H9 (cell line): ENCODE measurements around the gene AGAP3. TPM values are rescaled to one million over a fixed set of nuclear protein-coding genes. Genes with fewer than 3 reads are reported as not detected.

Experiments
- DNase-seq: peaks from one replicate; pipeline ENCODE4 v3.0.0-alpha.2; 2017
- H2AFZ ChIP-seq: one replicate; pipeline ENCODE4 v1.6.1; 2013; ENCODE audit warnings: mild to moderate bottlenecking, low read length, control low read depth, moderate library complexity
- H2AK5ac ChIP-seq: 2 replicates; pipeline ENCODE4 v1.6.1; 2013; ENCODE audit warnings: low read length, control low read depth, mixed read lengths; ENCODE audit not compliant: insufficient read length
- H2BK120ac ChIP-seq: one replicate; pipeline ENCODE4 v1.6.1; 2013; ENCODE audit warnings: low read depth, mild to moderate bottlenecking, low read length, control low read depth, inconsistent platforms; ENCODE audit not compliant: poor library complexity, severe bottlenecking
- H2BK12ac ChIP-seq: 2 replicates; pipeline ENCODE4 v1.6.1; 2013; ENCODE audit warnings: low read length, control low read depth, mixed read lengths, low read depth; ENCODE audit not compliant: insufficient read length
- H2BK15ac ChIP-seq: 2 replicates; pipeline ENCODE4 v1.6.1; 2013; ENCODE audit warnings: low read depth, low read length, control low read depth
- H2BK20ac ChIP-seq: one replicate; pipeline ENCODE4 v1.6.1; 2013; ENCODE audit warnings: low read depth, mild to moderate bottlenecking, low read length, control low read depth, inconsistent platforms; ENCODE audit not compliant: poor library complexity, severe bottlenecking
- H2BK5ac ChIP-seq: 2 replicates; pipeline ENCODE4 v1.6.1; 2013; ENCODE audit warnings: low read length, control low read depth, mixed read lengths; ENCODE audit not compliant: insufficient read length
- H3K14ac ChIP-seq: 2 replicates; pipeline ENCODE4 v1.6.1; 2013; ENCODE audit warnings: low read length, control low read depth; ENCODE audit not compliant: insufficient read depth
- H3K18ac ChIP-seq: 2 replicates; pipeline ENCODE4 v1.6.1; 2013; ENCODE audit warnings: low read depth, mild to moderate bottlenecking, mixed read lengths, low read length, control low read depth; ENCODE audit not compliant: insufficient read length
- H3K23ac ChIP-seq: 2 replicates; pipeline ENCODE4 v1.6.1; 2013; ENCODE audit warnings: low read length, control low read depth, mixed read lengths, low read depth; ENCODE audit not compliant: insufficient read length
- H3K23me2 ChIP-seq: 2 replicates; pipeline ENCODE4 v1.6.1; 2013; ENCODE audit warnings: low read depth, mild to moderate bottlenecking, mixed read lengths, low read length, control low read depth; ENCODE audit not compliant: insufficient read length, poor library complexity, severe bottlenecking
- H3K27ac ChIP-seq: 2 replicates; pipeline ENCODE4 v1.5.1; 2013; ENCODE audit warnings: low read length, control low read depth, mixed read lengths, low read depth; ENCODE audit not compliant: insufficient read length
- H3K27me3 ChIP-seq: 2 replicates; pipeline ENCODE4 v1.6.1; 2013; ENCODE audit warnings: low read length, control low read depth, inconsistent platforms; ENCODE audit not compliant: insufficient read depth
- H3K4ac ChIP-seq: 2 replicates; pipeline ENCODE4 v1.6.1; 2013; ENCODE audit warnings: low read depth, mild to moderate bottlenecking, control low read depth, inconsistent platforms, low read length, moderate library complexity
- H3K4me1 ChIP-seq: 2 replicates; pipeline ENCODE4 v1.6.1; 2013; ENCODE audit warnings: low read length, control low read depth, inconsistent platforms; ENCODE audit not compliant: insufficient read depth
- H3K4me2 ChIP-seq: 2 replicates; pipeline ENCODE4 v1.6.1; 2013; ENCODE audit warnings: low read length, control low read depth, mixed read lengths; ENCODE audit not compliant: insufficient read length, insufficient read depth
- H3K56ac ChIP-seq: 2 replicates; pipeline ENCODE4 v1.6.1; 2013; ENCODE audit warnings: low read depth, mild to moderate bottlenecking, mixed read lengths, low read length, control low read depth; ENCODE audit not compliant: insufficient read length
- H3K79me1 ChIP-seq: 2 replicates; pipeline ENCODE4 v1.6.1; 2013; ENCODE audit warnings: low read depth, mild to moderate bottlenecking, moderate library complexity, low read length, control low read depth, inconsistent platforms; ENCODE audit not compliant: insufficient read depth, poor library complexity, severe bottlenecking
- H3K79me2 ChIP-seq: 2 replicates; pipeline ENCODE4 v1.6.1; 2013; ENCODE audit warnings: low read length, control low read depth, inconsistent platforms; ENCODE audit not compliant: insufficient read depth
- H3K9ac ChIP-seq: 2 replicates; pipeline ENCODE4 v1.6.1; 2013; ENCODE audit warnings: low read length, control low read depth, mixed read lengths; ENCODE audit not compliant: insufficient read length; ENCODE audit errors: extremely low read depth
- H3K9me3 ChIP-seq: one replicate; pipeline ENCODE4 v1.6.1; 2013; ENCODE audit warnings: low read depth, low read length, inconsistent platforms; ENCODE audit not compliant: control insufficient read depth
- H3T11ph ChIP-seq: one replicate; pipeline ENCODE4 v1.6.1; 2013; ENCODE audit warnings: mild to moderate bottlenecking, low read length, control low read depth, inconsistent platforms
- H4K20me1 ChIP-seq: one replicate; pipeline ENCODE4 v1.6.1; 2013; ENCODE audit not compliant: control insufficient read depth, insufficient read length, insufficient read depth
- H4K5ac ChIP-seq: 2 replicates; pipeline ENCODE4 v1.6.1; 2013; ENCODE audit warnings: low read depth, mild to moderate bottlenecking, mixed read lengths, low read length, control low read depth; ENCODE audit not compliant: insufficient read length
- H4K8ac ChIP-seq: replicated peaks from 2 replicates; pipeline ENCODE4 v1.6.1; 2013; ENCODE audit warnings: low read length, control low read depth, mixed read lengths, low read depth; ENCODE audit not compliant: insufficient read length
- H4K91ac ChIP-seq: 2 replicates; pipeline ENCODE4 v1.6.1; 2013; ENCODE audit warnings: low read depth, mild to moderate bottlenecking, moderate library complexity, mixed read lengths, low read length, control low read depth; ENCODE audit not compliant: insufficient read length
- H3K27ac Mint-ChIP-seq, 3 experiments: 2 replicates in 2 of 3; 3 replicates in 1 of 3; pipeline ENCODE4 v1.8.0; 2020 to 2021; ENCODE audit warnings: mixed read lengths in 3 of 3, mild to moderate bottlenecking in 1 of 3, moderate library complexity in 1 of 3
- H3K27me3 Mint-ChIP-seq: 2 replicates; pipeline ENCODE4 v1.8.0; 2021; ENCODE audit warnings: low read depth, mild to moderate bottlenecking, moderate library complexity, mixed read lengths
- H3K36me3 Mint-ChIP-seq, 3 experiments: 2 replicates in 2 of 3; 3 replicates in 1 of 3; pipeline ENCODE4 v1.8.0; 2020 to 2021; ENCODE audit warnings: low read depth in 3 of 3, mixed read lengths in 3 of 3; ENCODE audit not compliant: insufficient read depth in 1 of 3
- H3K4me1 Mint-ChIP-seq, 2 experiments: 2 replicates each; pipeline ENCODE4 v1.8.0; 2020; ENCODE audit warnings: mixed read lengths in 2 of 2
- H3K4me3 Mint-ChIP-seq, 2 experiments: 2 replicates in 1 of 2; 3 replicates in 1 of 2; pipeline ENCODE4 v1.8.0; 2020 to 2021; ENCODE audit warnings: mild to moderate bottlenecking in 2 of 2, mixed read lengths in 2 of 2, moderate library complexity in 1 of 2
- H3K9me3 Mint-ChIP-seq, 2 experiments: 2 replicates in 1 of 2; 3 replicates in 1 of 2; pipeline ENCODE4 v1.8.0; 2020; ENCODE audit warnings: mild to moderate bottlenecking in 2 of 2, mixed read lengths in 2 of 2, moderate library complexity in 1 of 2
- WGBS: extraction: QIAGEN DNeasy Blood & Tissue Kit; methylation state at CpG from one replicate; pipeline ENCODE4 v1.1.7; 2013; ENCODE audit warnings: missing lambda C conversion rate, low lambda C conversion rate, mixed read lengths; ENCODE audit not compliant: insufficient read length; ENCODE audit errors: extremely low coverage; 5-methylcytosine and 5-hydroxymethylcytosine counted together
- total RNA-seq: library from RNA; stranded (reverse); gene quantifications from 2 replicates; pipeline ENCODE4 v1.2.1, GENCODE V29; 2021
- TF ChIP-seq, protein P1 (sequence below): fragments of 200-600 bp; sonication (generic); conservative IDR thresholded peaks from 3 replicates; pipeline ENCODE4 v1.8.0; 2021; ENCODE audit warnings: antibody characterized with exemption, mild to moderate bottlenecking

Gene AGAP3
- total RNA-seq, 1 experiment from 2014 or later = 97.7 TPM

DNA sequence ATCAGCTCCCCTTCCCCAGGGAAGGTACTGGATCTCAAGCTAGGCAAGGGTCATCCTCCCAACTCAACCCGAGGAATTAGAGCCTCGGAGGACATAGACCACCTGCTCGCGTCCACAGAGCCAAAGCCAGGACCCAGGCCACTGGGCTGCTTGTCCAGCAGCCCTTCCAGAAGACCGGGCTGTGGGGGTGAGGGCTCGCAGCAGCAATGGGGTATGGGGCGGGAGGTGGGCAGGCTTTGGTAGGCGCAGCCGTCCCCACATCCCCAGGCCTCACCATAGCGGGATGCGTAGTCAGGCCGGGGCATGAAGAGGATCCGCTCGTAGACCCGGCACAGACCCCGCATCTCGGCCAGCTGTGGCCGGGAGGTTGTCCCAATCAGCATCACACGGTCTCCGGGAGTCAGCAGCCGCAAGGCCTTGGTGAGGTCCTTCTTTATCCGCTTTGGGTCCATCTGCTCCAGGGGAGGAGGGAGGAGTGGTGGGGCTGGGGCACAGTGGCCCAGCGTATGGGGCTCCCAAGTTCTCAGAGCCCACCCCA, 105.8 kb downstream of the AGAP3 start:
- Mint-ChIP-seq H3K36me3 (no peaks in the 10 kb centered on the region), H3K27ac (no peak overlapping the region)
- no peak overlapping the region for H3K4ac ChIP-seq

More for the DNA sequence above, 105.8 kb downstream of the AGAP3 start:
- no peak overlapping the region for H2BK5ac ChIP-seq
- no peak overlapping the region for H2BK120ac ChIP-seq
- no peaks in the 10 kb centered on the region; the same call in 1 of the 2 replicates for H3K4me1 ChIP-seq
- no peak overlapping the region for H3T11ph ChIP-seq
- H3K4me2 ChIP-seq = no peak overlapping the region
- H4K5ac ChIP-seq = no peak overlapping the region
- H3K9me3 Mint-ChIP-seq = no peaks in the 10 kb centered on the region
- no peak overlapping the region for H3K18ac ChIP-seq
- H4K8ac ChIP-seq = no peak overlapping the region
- no peak overlapping the region for H2AFZ ChIP-seq
- no peak for DNase-seq
- H2BK12ac ChIP-seq = no peak overlapping the region
- H2BK15ac ChIP-seq = no peak overlapping the region
- H3K79me1 ChIP-seq = no peaks in the 10 kb centered on the region
- H2AK5ac ChIP-seq = no peak overlapping the region
- H3K4me3 Mint-ChIP-seq = no peak overlapping the region
- no peaks in the 10 kb centered on the region for H3K79me2 ChIP-seq
- no CpG with 5 or more reads among the region's 23 CpGs for WGBS
- no peaks in the 10 kb centered on the region; the same call in 1 of the 2 replicates for H3K27me3 ChIP-seq
- H2BK20ac ChIP-seq = no peak overlapping the region
- H3K14ac ChIP-seq = no peak overlapping the region
- no peaks in the 10 kb centered on the region for H3K4me1 Mint-ChIP-seq
- H3K27ac ChIP-seq = no peak overlapping the region
- no peak overlapping the region for H3K56ac ChIP-seq
- H3K23me2 ChIP-seq = no peaks in the 10 kb centered on the region
- no peak overlapping the region for H3K23ac ChIP-seq
- H3K9me3 ChIP-seq = no peaks in the 10 kb centered on the region
- H4K20me1 ChIP-seq = no peaks in the 10 kb centered on the region
- H4K91ac ChIP-seq = no peak overlapping the region
- TF ChIP-seq, protein P1, sequence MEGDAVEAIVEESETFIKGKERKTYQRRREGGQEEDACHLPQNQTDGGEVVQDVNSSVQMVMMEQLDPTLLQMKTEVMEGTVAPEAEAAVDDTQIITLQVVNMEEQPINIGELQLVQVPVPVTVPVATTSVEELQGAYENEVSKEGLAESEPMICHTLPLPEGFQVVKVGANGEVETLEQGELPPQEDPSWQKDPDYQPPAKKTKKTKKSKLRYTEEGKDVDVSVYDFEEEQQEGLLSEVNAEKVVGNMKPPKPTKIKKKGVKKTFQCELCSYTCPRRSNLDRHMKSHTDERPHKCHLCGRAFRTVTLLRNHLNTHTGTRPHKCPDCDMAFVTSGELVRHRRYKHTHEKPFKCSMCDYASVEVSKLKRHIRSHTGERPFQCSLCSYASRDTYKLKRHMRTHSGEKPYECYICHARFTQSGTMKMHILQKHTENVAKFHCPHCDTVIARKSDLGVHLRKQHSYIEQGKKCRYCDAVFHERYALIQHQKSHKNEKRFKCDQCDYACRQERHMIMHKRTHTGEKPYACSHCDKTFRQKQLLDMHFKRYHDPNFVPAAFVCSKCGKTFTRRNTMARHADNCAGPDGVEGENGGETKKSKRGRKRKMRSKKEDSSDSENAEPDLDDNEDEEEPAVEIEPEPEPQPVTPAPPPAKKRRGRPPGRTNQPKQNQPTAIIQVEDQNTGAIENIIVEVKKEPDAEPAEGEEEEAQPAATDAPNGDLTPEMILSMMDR = no peak
- H3K9ac ChIP-seq = no peak overlapping the region
- H3K27me3 Mint-ChIP-seq = peaks cover 30% of the 10 kb centered on the region
